KMS-11 (cell line): ENCODE data around the gene BEGAIN.

Source experiments
- H2AFZ ChIP-seq: fragments of 200-600 bp; sonication (generic); 2 replicates; pipeline ENCODE4 v1.6.1; 2016; ENCODE audit warnings: antibody characterized with exemption, mixed run types, low read depth
- H3K27ac ChIP-seq: fragments of 200-600 bp; sonication (generic); 2 replicates; pipeline ENCODE4 v1.6.1; 2016; ENCODE audit warnings: mild to moderate bottlenecking, mixed run types
- H3K27me3 ChIP-seq: fragments of 200-600 bp; sonication (generic); 2 replicates; pipeline ENCODE4 v1.6.1; 2017; ENCODE audit warnings: mild to moderate bottlenecking, low read depth, mixed run types, moderate library complexity; ENCODE audit not compliant: insufficient read depth
- H3K36me3 ChIP-seq: fragments of 200-600 bp; sonication (generic); 2 replicates; pipeline ENCODE4 v1.6.1; 2017; ENCODE audit warnings: mild to moderate bottlenecking, mixed run types; ENCODE audit not compliant: insufficient read depth
- H3K4me1 ChIP-seq: fragments of 200-600 bp; sonication (generic); 2 replicates; pipeline ENCODE4 v1.6.1; 2016; ENCODE audit warnings: mild to moderate bottlenecking, low read depth, mixed run types; ENCODE audit not compliant: poor library complexity, severe bottlenecking
- H3K4me2 ChIP-seq: fragments of 200-600 bp; sonication (generic); 2 replicates; pipeline ENCODE4 v1.7.0; 2016; ENCODE audit warnings: mild to moderate bottlenecking, mixed run types
- H3K4me3 ChIP-seq: fragments of 200-600 bp; sonication (generic); IDR thresholded peaks from 2 replicates; pipeline ENCODE4 v1.6.1; 2017; ENCODE audit warnings: low read depth, low read length, mixed read lengths; ENCODE audit not compliant: insufficient read depth
- H3K79me2 ChIP-seq: fragments of 200-600 bp; sonication (generic); 2 replicates; pipeline ENCODE4 v1.6.1; 2016; ENCODE audit warnings: low read depth, mixed run types; ENCODE audit not compliant: insufficient read depth
- H3K9ac ChIP-seq: fragments of 200-600 bp; sonication (generic); 2 replicates; pipeline ENCODE4 v1.6.1; 2016; ENCODE audit warnings: mild to moderate bottlenecking, mixed run types
- H4K20me1 ChIP-seq: fragments of 200-600 bp; sonication (generic); 2 replicates; pipeline ENCODE4 v1.6.1; 2016; ENCODE audit warnings: mild to moderate bottlenecking, mixed run types; ENCODE audit not compliant: insufficient read depth
- CTCF ChIP-seq: fragments of 200-600 bp; sonication (generic); conservative IDR thresholded peaks from 2 replicates; pipeline ENCODE4 v1.6.1; 2017; ENCODE audit warnings: low read depth, mild to moderate bottlenecking, antibody characterized with exemption, low read length, moderate library complexity, mixed read lengths

Gene BEGAIN

DNA sequence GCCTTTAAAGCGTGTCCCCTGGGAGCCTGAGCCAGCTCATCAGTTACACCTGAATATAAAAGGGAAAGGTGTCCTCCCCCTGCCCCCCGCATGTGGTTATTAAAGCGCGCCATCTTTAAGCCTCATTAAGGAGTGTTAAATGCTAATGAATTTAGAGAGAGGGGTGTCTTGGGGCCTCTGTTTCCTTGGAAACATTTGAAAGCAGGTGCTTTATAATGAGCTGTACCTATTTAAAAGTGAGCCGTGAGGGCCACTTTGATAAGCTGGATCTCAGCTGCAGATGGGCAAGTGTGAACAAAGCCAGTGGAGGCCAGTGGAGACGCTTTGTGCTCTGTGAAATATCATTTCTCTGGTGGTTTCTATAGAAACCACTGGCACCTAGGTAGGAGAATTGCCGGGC lies 84.0 kb downstream of the BEGAIN start:
- no peaks in the 10 kb centered on the region for H3K4me1 ChIP-seq
- TF ChIP-seq CTCF, result no peak
- no peak overlapping the region for H3K9ac ChIP-seq
- no peak overlapping the region for H3K4me2 ChIP-seq
- H4K20me1 ChIP-seq, result no peaks in the 10 kb centered on the region
- no peak overlapping the region for H2AFZ ChIP-seq
- H3K27ac ChIP-seq, result no peak overlapping the region
- H3K36me3 ChIP-seq, result no peaks in the 10 kb centered on the region
- no peaks in the 10 kb centered on the region for H3K79me2 ChIP-seq
- H3K4me3 ChIP-seq, result no peak overlapping the region
- no peaks in the 10 kb centered on the region for H3K27me3 ChIP-seq

DNA sequence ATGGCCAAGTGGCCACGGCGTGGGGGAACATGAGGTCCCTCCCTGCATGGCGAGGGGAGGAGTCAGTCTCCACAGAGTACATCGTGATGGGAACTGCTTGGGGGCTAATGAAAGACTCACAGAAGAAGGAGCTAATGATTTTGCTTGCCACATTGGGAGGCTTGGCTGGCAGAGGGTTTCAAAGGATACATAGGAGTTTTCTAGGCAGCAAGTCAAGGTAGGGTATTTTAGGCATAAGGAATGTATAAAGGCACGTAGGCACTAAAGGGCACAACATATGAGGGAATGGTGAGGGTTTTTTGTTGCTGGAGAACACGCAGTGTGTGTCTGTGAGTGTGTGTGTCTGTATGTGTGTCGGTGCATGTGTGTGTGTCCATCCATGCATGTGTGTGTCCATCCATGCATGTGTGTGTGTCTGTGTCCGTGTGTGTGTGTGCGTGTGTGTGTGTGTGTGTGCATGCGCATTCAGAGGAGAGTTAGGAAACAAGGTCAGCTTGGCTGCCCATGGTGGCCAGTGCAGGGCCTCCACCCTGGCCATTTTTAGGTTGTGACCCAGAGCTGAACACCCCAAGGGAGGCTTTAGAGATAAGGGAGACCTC lies 84.5 kb downstream of the BEGAIN start:
- H4K20me1 ChIP-seq, result no peaks in the 10 kb centered on the region
- no peak for TF ChIP-seq CTCF
- no peak overlapping the region for H3K9ac ChIP-seq
- no peaks in the 10 kb centered on the region for H3K36me3 ChIP-seq
- no peaks in the 10 kb centered on the region for H3K27me3 ChIP-seq
- H2AFZ ChIP-seq, result no peak overlapping the region
- no peak overlapping the region for H3K27ac ChIP-seq
- no peak overlapping the region for H3K4me3 ChIP-seq
- H3K4me2 ChIP-seq, result no peak overlapping the region
- no peaks in the 10 kb centered on the region for H3K79me2 ChIP-seq
- no peaks in the 10 kb centered on the region for H3K4me1 ChIP-seq

DNA sequence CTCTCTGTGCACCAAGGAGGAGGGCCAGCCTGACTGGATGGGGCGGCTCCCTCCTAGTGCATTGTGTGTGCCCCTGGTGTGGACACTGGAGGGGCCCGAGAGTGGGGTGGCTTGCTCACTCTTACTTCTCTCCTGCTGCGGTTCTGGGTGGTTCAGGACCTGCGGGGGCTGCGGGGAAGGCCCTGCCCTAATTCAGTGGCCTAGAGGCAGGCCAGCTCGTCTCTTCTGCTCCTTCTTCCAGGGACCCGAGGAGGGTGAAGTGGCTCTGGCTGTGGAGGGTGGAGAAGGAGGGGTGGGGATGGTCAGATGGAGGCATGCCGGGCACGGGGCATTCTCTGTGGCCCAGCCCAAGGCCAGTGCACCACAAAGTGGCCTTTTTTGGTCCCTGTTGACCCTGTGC lies 87.1 kb downstream of the BEGAIN start:
- H3K4me2 ChIP-seq, result no peak overlapping the region
- no peaks in the 10 kb centered on the region for H3K4me1 ChIP-seq
- no peak overlapping the region for H3K4me3 ChIP-seq
- no peaks in the 10 kb centered on the region for H3K27me3 ChIP-seq
- H3K9ac ChIP-seq, result no peak overlapping the region
- H2AFZ ChIP-seq, result no peak overlapping the region
- no peak overlapping the region for H3K27ac ChIP-seq
- no peaks in the 10 kb centered on the region for H3K79me2 ChIP-seq
- no peaks in the 10 kb centered on the region for H4K20me1 ChIP-seq
- H3K36me3 ChIP-seq, result no peaks in the 10 kb centered on the region
- TF ChIP-seq CTCF, result no peak

DNA sequence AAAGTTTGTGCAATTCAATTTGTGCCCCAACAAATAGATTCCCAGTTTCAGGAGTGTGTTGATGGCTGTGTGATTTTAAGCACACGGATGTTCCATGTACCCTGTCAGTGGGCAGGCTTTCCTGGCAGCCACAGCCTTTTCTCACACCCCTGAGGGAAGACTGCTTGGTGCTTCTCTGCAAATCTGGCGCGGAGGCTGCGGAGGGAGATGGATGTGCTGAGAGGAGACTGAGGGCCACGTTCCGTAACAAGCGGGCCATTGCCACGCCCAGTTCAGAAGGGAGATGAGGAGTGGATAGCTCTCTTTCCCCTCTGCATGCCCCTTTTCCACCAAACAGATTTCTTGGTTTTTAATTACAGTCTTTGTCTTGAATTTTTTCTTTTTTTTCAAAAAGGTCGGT lies 89.1 kb downstream of the BEGAIN start:
- H3K27ac ChIP-seq, result no peak overlapping the region
- H3K36me3 ChIP-seq, result no peaks in the 10 kb centered on the region
- no peak overlapping the region for H3K9ac ChIP-seq
- TF ChIP-seq CTCF, result no peak
- no peaks in the 10 kb centered on the region for H4K20me1 ChIP-seq
- H3K27me3 ChIP-seq, result no peaks in the 10 kb centered on the region
- H3K4me3 ChIP-seq, result no peak overlapping the region
- H2AFZ ChIP-seq, result no peak overlapping the region
- no peaks in the 10 kb centered on the region for H3K4me1 ChIP-seq
- no peak overlapping the region for H3K4me2 ChIP-seq
- H3K79me2 ChIP-seq, result no peaks in the 10 kb centered on the region
